Gastrocnemius medialis (tissue), 4 donors: ENCODE results near the gene RAB3IL1.

Experiments
- POLR2A ChIP-seq, 2 donors: fragments of 450-650 bp; IDR thresholded peaks; one replicate each; pipeline ENCODE4 v1.6.1; 2017; ENCODE audit warnings: antibody characterized with exemption in 2 of 2, mild to moderate bottlenecking in 2 of 2, moderate library complexity in 2 of 2
- TF ChIP-seq, protein P1 (sequence below), 5 experiments: fragments of 450-650 bp in 3 of 5; fragments of 200-600 bp in 2 of 5; sonication (generic) in 2 of 5; IDR thresholded peaks in 4 of 5; conservative IDR thresholded peaks in 1 of 5; 1 replicate in 4 of 5; 2 replicates in 1 of 5; pipeline ENCODE4 v1.5.1; 2016 to 2019; ENCODE audit warnings: antibody characterized with exemption in 5 of 5, mild to moderate bottlenecking in 3 of 5, moderate library complexity in 3 of 5

DNA sequence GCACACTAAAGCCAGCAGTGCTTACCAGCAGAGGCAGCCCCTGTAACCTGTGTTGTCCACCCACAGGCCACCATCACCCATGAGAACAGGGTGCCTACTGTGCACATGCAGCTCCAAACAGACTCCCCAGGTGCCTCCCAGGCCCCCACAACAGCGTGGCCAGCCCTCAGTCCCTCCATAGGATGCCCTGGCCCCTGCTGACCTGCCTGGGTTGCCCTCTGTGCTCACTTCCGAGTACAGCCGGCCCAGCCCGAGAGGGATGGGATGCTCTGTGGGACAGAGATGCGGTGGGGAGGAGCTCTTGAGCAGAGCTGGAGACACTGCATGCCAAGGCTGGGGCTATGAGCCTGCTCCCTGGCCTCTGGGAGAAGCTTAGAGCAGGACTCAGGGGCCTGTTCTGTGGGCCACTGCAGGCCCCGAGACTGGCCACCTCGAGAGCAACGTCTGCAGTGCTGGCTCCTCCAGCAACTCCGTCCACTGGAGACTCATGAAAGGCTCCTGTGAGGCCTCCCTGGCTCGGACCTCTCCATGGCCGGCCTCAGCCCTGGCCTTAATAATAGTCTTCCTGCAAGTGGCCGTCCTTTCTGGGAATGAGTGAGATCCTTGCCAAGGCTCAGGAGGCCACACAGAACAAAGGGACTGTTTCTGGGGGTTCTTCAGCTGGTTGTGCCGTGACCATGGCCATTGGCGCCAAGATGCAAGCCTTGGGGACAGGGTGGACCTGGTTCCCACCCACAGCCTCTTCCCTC lies 62.2 kb downstream of the RAB3IL1 start:
- TF ChIP-seq, protein P1, sequence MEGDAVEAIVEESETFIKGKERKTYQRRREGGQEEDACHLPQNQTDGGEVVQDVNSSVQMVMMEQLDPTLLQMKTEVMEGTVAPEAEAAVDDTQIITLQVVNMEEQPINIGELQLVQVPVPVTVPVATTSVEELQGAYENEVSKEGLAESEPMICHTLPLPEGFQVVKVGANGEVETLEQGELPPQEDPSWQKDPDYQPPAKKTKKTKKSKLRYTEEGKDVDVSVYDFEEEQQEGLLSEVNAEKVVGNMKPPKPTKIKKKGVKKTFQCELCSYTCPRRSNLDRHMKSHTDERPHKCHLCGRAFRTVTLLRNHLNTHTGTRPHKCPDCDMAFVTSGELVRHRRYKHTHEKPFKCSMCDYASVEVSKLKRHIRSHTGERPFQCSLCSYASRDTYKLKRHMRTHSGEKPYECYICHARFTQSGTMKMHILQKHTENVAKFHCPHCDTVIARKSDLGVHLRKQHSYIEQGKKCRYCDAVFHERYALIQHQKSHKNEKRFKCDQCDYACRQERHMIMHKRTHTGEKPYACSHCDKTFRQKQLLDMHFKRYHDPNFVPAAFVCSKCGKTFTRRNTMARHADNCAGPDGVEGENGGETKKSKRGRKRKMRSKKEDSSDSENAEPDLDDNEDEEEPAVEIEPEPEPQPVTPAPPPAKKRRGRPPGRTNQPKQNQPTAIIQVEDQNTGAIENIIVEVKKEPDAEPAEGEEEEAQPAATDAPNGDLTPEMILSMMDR (IDR thresholded peaks at IDR 0.05 in 4 of 5, conservative IDR thresholded peaks at IDR 0.05 in 1 of 5) = no peak
- TF ChIP-seq POLR2A (IDR thresholded peaks at IDR 0.05) = no peak
